ENCODE measurements around the gene FZD4. TPM values are rescaled to one million over a fixed set of nuclear protein-coding genes. Genes with fewer than 3 reads are reported as not detected.

FZD4 gene
- total RNA-seq, 1 donor from 2014 or later, result 47.1 TPM

- Histone ChIP-seq H3K36me3 (no peaks in the 10 kb centered on the region), H3K9me3 (no peaks in the 10 kb centered on the region), H3K27me3 (no peaks in the 10 kb centered on the region), H3K4me3 (no peak overlapping the region), H3K27ac (no peak overlapping the region), H3K4me1 (no peaks in the 10 kb centered on the region)
- intact Hi-C loops (cut with DNase I), result no loop called here
- no peak for TF ChIP-seq POLR2A (IDR thresholded peaks at IDR 0.05)
- no peak for TF ChIP-seq POLR2AphosphoS5 (IDR thresholded peaks at IDR 0.05; ENCODE audit: insufficient read depth in 1 of 2, low read depth in 1 of 2)
- DNase-seq (ENCODE audit: extremely low spot score in 2 of 2), result no peak
Observed at GRCh38 chr11:86981777-86982540, 26.8 kb upstream of the FZD4 start.

- Histone ChIP-seq H3K9me3 (no peaks in the 10 kb centered on the region), H3K27ac (no peak overlapping the region), H3K27me3 (no peaks in the 10 kb centered on the region), H3K4me1 (no peaks in the 10 kb centered on the region), H3K36me3 (no peaks in the 10 kb centered on the region), H3K4me3 (no peak overlapping the region)
- TF ChIP-seq POLR2AphosphoS5 (IDR thresholded peaks at IDR 0.05; ENCODE audit: insufficient read depth in 1 of 2, low read depth in 1 of 2) (no peak), POLR2A (IDR thresholded peaks at IDR 0.05) (no peak), CTCF (IDR thresholded peaks at IDR 0.05) (no peak)
- DNase-seq (ENCODE audit: extremely low spot score in 2 of 2), result no peak
- intact Hi-C loops (cut with DNase I), result no loop called here
Observed at GRCh38 chr11:86980086-86980796, 25.0 kb upstream of the FZD4 start.

GRCh38 chr11:86978756-86979608 is 23.8 kb upstream of the FZD4 start:
- DNase-seq (ENCODE audit: extremely low spot score in 2 of 2), result no peak
- no peaks in the 10 kb centered on the region for H3K9me3 ChIP-seq
- H3K4me1 ChIP-seq, result no peaks in the 10 kb centered on the region
- TF ChIP-seq POLR2AphosphoS5 (IDR thresholded peaks at IDR 0.05; ENCODE audit: insufficient read depth in 1 of 2, low read depth in 1 of 2) (no peak), CTCF (IDR thresholded peaks at IDR 0.05) (no peak), POLR2A (IDR thresholded peaks at IDR 0.05) (no peak)
- no peaks in the 10 kb centered on the region for H3K27me3 ChIP-seq
- H3K27ac ChIP-seq, result no peak overlapping the region
- no peaks in the 10 kb centered on the region for H3K36me3 ChIP-seq
- intact Hi-C loops (cut with DNase I), result no loop called here
- no peak overlapping the region for H3K4me3 ChIP-seq

GRCh38 chr11:86978247-86978646 is 23.1 kb upstream of the FZD4 start:
- H3K4me1 ChIP-seq, result no peaks in the 10 kb centered on the region
- TF ChIP-seq CTCF (IDR thresholded peaks at IDR 0.05), result no peak
- TF ChIP-seq POLR2AphosphoS5 (IDR thresholded peaks at IDR 0.05; ENCODE audit: insufficient read depth in 1 of 2, low read depth in 1 of 2), result no peak
- TF ChIP-seq POLR2A (IDR thresholded peaks at IDR 0.05), result no peak
- H3K4me3 ChIP-seq, result no peak overlapping the region
- no peak overlapping the region for H3K27ac ChIP-seq
- intact Hi-C loops (cut with DNase I), result no loop called here
- no peaks in the 10 kb centered on the region for H3K9me3 ChIP-seq
- peak in 1 of 2 donors; percentile 91 for DNase-seq (ENCODE audit: extremely low spot score in 2 of 2)
- no peaks in the 10 kb centered on the region for H3K27me3 ChIP-seq
- no peaks in the 10 kb centered on the region for H3K36me3 ChIP-seq

GRCh38 chr11:86977441-86978050 is 22.4 kb upstream of the FZD4 start:
- Histone ChIP-seq H3K4me3 (no peak overlapping the region), H3K36me3 (no peaks in the 10 kb centered on the region), H3K9me3 (no peaks in the 10 kb centered on the region), H3K4me1 (no peaks in the 10 kb centered on the region), H3K27ac (no peak overlapping the region), H3K27me3 (no peaks in the 10 kb centered on the region)
- intact Hi-C loops (cut with DNase I), result no loop called here
- DNase-seq (ENCODE audit: extremely low spot score in 2 of 2), result no peak
- TF ChIP-seq POLR2AphosphoS5 (IDR thresholded peaks at IDR 0.05; ENCODE audit: insufficient read depth in 1 of 2, low read depth in 1 of 2), result no peak
